ENCODE results near the gene PCK2.

DNA sequence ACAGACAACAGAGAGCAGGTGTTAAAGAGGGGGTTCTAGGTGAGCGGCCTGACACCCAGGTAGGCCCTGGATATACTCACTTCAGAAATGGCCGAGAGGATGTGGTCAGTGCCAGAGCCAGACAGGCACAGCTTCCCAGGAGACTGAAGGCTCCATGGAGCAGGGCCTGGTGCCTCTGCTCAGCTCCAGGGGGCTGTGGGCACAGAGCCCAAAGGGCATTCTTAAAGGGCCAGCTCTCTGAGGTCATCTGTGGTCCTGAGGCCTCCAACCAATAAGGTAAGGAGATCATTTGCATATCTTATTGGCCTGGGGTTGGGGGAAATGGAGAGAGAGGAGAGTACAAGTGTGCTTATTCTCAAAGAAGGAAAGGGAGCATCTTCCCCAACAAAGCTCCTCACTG, 9.7 kb upstream of the PCK2 start:
- TF ChIP-seq CTCF (IDR thresholded peaks at IDR 0.05) (no peak), POLR2A (IDR thresholded peaks at IDR 0.05) (no peak)

All from lower leg skin (tissue), 3 donors.